Tibial nerve (tissue), 4 donors: Measurements from ENCODE around the gene NEUROD2. TPM values are rescaled to one million over a fixed set of nuclear protein-coding genes. Genes with fewer than 3 reads are reported as not detected.

ENCODE experiments used
- DNase-seq, 2 donors: peaks; one replicate each; pipeline ENCODE4 v3.0.0-alpha.2; 2019; ENCODE audit warnings: low spot score in 2 of 2
- H3K27ac ChIP-seq, 4 donors: fragments of 200-600 bp; sonication (generic) in 3 of 4; one replicate each; pipeline ENCODE4 v1.5.1; 2017 to 2019; ENCODE audit warnings: mild to moderate bottlenecking in 1 of 4
- H3K27me3 ChIP-seq, 2 donors: fragments of 200-600 bp; sonication (generic) in 1 of 2; one replicate each; pipeline versions ENCODE4 v1.5.1 to v1.6.0; 2017 to 2019
- H3K36me3 ChIP-seq, 3 donors: fragments of 200-600 bp; sonication (generic); one replicate each; pipeline ENCODE4 v1.5.1; 2018 to 2019
- H3K4me1 ChIP-seq, 4 donors: fragments of 200-600 bp; sonication (generic) in 3 of 4; one replicate each; pipeline ENCODE4 v1.5.1; 2017 to 2019
- H3K4me3 ChIP-seq, 4 donors: fragments of 200-600 bp; sonication (generic) in 3 of 4; one replicate each; pipeline ENCODE4 v1.5.1; 2017 to 2019; ENCODE audit warnings: mild to moderate bottlenecking in 1 of 4, moderate library complexity in 1 of 4
- H3K9me3 ChIP-seq, 4 donors: fragments of 200-600 bp; sonication (generic) in 3 of 4; one replicate each; pipeline ENCODE4 v1.5.1; 2017 to 2019
- EP300 ChIP-seq, 2 donors: sonication (generic); formaldehyde crosslinking; IDR thresholded peaks; one replicate each; pipeline ENCODE4 v1.6.1; 2017; ENCODE audit warnings: antibody characterized with exemption in 2 of 2, mild to moderate bottlenecking in 1 of 2
- POLR2A ChIP-seq, 2 donors: fragments of 450-650 bp; IDR thresholded peaks; one replicate each; pipeline ENCODE4 v1.6.1; 2017; ENCODE audit warnings: antibody characterized with exemption in 2 of 2, mild to moderate bottlenecking in 2 of 2, moderate library complexity in 2 of 2
- WGBS, 2 donors: methylation state at CpG; one replicate each; pipeline ENCODE4 v1.1.5; 2018; 5-methylcytosine and 5-hydroxymethylcytosine counted together
- total RNA-seq, 4 donors: library from RNA; depleted of rRNA; stranded (reverse); fragments of >200 nt; gene quantifications; one replicate each; pipeline ENCODE4 v1.1.0, GENCODE V29; 2016
- TF ChIP-seq, protein P1 (sequence below), 5 experiments: fragments of 200-600 bp in 3 of 5; fragments of 450-650 bp in 2 of 5; sonication (generic) in 3 of 5; IDR thresholded peaks; one replicate each; pipeline ENCODE4 v1.5.1; 2016 to 2019; ENCODE audit warnings: antibody characterized with exemption in 5 of 5, mild to moderate bottlenecking in 3 of 5, moderate library complexity in 2 of 5

Gene NEUROD2
- total RNA-seq, 4 donors from 2014 or later, result not detected

DNA sequence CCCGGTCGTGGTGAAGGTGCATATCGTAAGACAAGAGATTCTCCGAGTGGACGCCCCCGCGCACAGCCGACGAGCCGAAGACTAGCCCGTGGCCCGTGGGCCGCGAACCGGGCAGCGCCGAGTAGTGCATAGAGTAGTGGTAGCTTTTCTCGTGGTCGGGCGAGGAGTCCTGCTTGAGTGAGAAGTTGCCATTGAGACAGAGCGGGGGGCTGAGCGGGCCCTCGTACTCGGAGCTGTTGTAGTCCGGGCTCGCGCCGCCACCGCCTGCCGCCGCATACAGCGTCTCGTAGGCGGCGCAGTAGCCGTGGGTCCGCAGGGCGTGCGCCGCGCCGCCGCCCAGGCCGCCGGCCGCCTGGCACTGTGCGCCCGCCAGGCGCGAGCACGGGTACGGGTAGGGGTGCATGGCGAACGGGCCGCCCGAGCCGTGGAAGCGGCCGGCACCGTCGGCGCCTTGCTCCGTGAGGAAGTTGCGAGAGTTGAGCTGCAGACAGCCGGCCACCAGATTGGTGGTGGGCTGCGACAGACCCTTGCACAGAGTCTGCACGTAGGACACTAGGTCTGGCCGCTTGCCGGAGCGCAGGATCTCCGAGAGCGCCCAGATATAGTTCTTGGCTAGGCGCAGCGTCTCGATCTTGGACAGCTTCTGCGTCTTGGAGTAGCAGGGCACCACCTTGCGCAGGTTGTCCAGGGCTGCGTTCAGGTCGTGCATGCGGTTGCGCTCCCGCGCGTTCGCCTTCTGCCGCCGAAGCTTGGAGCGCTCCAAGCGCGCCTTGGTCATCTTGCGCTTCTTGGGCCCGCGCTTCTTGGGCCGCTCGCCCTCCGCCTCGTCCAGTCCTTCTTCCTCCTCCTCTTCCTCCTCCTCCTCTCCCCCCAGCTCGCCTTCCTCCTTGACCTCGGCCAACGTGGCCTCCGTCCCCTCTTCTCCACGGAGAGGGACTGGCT, 2.0 kb downstream of the NEUROD2 start:
- 0 to 3% methylated on average over 41 to 69 of the region's 102 CpGs for WGBS, 2 donors
- TF ChIP-seq, protein P1, sequence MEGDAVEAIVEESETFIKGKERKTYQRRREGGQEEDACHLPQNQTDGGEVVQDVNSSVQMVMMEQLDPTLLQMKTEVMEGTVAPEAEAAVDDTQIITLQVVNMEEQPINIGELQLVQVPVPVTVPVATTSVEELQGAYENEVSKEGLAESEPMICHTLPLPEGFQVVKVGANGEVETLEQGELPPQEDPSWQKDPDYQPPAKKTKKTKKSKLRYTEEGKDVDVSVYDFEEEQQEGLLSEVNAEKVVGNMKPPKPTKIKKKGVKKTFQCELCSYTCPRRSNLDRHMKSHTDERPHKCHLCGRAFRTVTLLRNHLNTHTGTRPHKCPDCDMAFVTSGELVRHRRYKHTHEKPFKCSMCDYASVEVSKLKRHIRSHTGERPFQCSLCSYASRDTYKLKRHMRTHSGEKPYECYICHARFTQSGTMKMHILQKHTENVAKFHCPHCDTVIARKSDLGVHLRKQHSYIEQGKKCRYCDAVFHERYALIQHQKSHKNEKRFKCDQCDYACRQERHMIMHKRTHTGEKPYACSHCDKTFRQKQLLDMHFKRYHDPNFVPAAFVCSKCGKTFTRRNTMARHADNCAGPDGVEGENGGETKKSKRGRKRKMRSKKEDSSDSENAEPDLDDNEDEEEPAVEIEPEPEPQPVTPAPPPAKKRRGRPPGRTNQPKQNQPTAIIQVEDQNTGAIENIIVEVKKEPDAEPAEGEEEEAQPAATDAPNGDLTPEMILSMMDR (IDR thresholded peaks at IDR 0.05), result no peak
- TF ChIP-seq POLR2A (IDR thresholded peaks at IDR 0.05) (no peak), EP300 (IDR thresholded peaks at IDR 0.05) (no peak)
- no peak for DNase-seq
- Histone ChIP-seq H3K27me3 (peaks cover 10 to 100% of the 10 kb centered on the region in 2 donors), H3K27ac (no peak overlapping the region), H3K9me3 (no peaks in the 10 kb centered on the region), H3K4me1 (peaks cover 0 to 47% (median 19%) of the 10 kb centered on the region in 4 donors), H3K36me3 (no peaks in the 10 kb centered on the region), H3K4me3 (peak overlapping the region in 2 of 4 donors; percentile 1 to 25)

DNA sequence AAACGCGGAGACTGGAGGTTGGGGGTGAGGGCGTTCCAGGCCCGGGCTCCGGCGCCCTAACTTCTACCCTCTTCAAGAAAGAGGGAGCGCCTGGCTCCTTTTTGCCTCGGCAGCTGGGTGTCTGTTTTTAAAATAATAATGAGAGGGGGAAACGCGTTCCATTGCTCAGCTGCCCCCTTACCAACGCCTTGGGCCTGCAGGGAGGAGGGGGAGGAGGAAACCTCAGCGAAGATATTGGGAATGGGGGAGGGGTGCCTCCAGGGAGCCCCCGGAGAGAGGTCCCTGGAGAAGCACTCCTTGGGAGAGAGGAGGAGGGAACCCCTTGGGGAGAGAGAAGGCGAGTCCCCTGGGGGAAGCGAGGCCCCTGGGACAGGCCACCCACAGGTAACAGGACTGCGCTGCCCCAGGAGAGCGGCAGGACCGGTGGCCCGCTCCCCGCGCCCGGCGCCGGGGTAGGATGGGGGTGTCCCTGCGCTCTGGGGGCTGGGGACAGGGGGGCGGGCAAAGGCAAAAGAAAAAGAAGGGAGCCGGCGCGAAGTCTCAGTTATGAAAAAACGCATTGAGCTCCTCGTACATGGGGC, 2.7 kb downstream of the NEUROD2 start:
- no peaks in the 10 kb centered on the region for H3K9me3 ChIP-seq
- no peaks in the 10 kb centered on the region for H3K36me3 ChIP-seq
- H3K4me3 ChIP-seq, result no peak overlapping the region
- H3K4me1 ChIP-seq, result peaks cover 0 to 50% (median 19%) of the 10 kb centered on the region in 4 donors
- H3K27me3 ChIP-seq, result peaks cover 10 to 100% of the 10 kb centered on the region in 2 donors
- TF ChIP-seq POLR2A (IDR thresholded peaks at IDR 0.05) (no peak), EP300 (IDR thresholded peaks at IDR 0.05) (no peak)
- TF ChIP-seq, protein P1 (IDR thresholded peaks at IDR 0.05), result no peak
- H3K27ac ChIP-seq, result no peak overlapping the region
- DNase-seq, result no peak
- 3 to 5% methylated on average over 31 of the region's 31 CpGs for WGBS, 2 donors

- TF ChIP-seq EP300 (IDR thresholded peaks at IDR 0.05) (no peak), POLR2A (IDR thresholded peaks at IDR 0.05) (no peak)
- TF ChIP-seq, protein P1 (IDR thresholded peaks at IDR 0.05), result no peak
- no peak overlapping the region for H3K27ac ChIP-seq
- 7 to 13% methylated on average over 14 of the region's 14 CpGs for WGBS, 2 donors
- no peak for DNase-seq
- H3K4me1 ChIP-seq, result peaks cover 0 to 65% (median 29%) of the 10 kb centered on the region in 4 donors
- no peaks in the 10 kb centered on the region for H3K36me3 ChIP-seq
- peaks cover 9 to 100% of the 10 kb centered on the region in 2 donors for H3K27me3 ChIP-seq
- no peak overlapping the region for H3K4me3 ChIP-seq
- H3K9me3 ChIP-seq, result no peaks in the 10 kb centered on the region
Observed at GRCh38 chr17:39603304-39604016, 4.3 kb downstream of the NEUROD2 start.

DNA sequence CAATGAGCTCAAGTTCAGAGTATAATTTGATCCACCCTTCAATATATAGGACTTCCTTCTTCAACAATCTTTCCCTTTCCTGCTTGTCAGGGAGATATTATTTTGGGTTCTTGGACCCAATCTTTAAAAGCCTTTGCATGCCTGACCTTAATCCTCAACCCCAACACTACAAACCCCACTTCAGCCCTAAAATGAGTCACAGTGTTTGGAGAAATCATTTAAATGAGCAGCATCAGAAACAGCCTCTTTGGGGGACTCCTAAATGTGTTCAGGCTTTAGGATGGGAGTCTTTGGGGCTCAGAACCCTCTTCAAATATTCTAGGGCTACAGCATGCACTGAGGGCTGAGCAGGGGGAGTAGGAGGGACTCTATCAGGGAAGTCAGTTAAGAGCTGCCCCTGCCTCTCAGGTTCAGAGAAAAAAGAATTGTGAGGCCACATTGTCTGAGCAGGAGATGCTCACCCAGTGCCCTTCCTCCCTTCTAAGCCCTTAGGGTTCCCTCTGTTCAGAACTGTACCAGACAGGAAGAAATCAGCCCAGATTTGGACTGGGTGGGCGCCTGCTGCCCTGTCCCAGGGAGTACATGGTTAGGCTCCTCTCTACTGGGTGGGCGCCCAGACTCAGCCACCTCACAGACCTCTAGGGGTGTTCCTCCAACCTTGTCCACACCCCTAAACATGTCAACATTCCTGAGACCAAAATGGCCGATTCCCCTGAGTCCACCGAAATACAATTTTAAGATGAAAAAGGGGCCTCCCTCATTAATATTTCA, 5.0 kb downstream of the NEUROD2 start:
- no peak for DNase-seq
- H3K9me3 ChIP-seq, result no peaks in the 10 kb centered on the region
- H3K27ac ChIP-seq, result no peak overlapping the region
- no peak overlapping the region for H3K4me3 ChIP-seq
- H3K27me3 ChIP-seq, result peaks cover 7 to 100% of the 10 kb centered on the region in 2 donors
- H3K4me1 ChIP-seq, result peaks cover 0 to 65% (median 33%) of the 10 kb centered on the region in 4 donors
- no peaks in the 10 kb centered on the region for H3K36me3 ChIP-seq
- WGBS, 2 donors, result 45 to 51% methylated on average over 4 of the region's 4 CpGs
- no peak for TF ChIP-seq EP300 (IDR thresholded peaks at IDR 0.05)
- TF ChIP-seq POLR2A (IDR thresholded peaks at IDR 0.05), result no peak
- TF ChIP-seq, protein P1 (IDR thresholded peaks at IDR 0.05), result no peak
